Activated T-helper 1 cell treated with anti-CD3 and anti-CD28 coated beads, Interleukin-2, amount 50 U/mL, for 16 hours (primary cell): ENCODE measurements around the gene RNGTT.
"Not testable (repeated sequence)": the region's sequence is repeated elsewhere in the genome, so short reads cannot be mapped to it uniquely, and the experiment has no call there.

ENCODE experiments used
- DNase-seq, 2 donors: peaks; one replicate each; pipeline ENCODE4 v3.0.0-alpha.2; 2020; ENCODE audit warnings: low read depth in 1 of 2, low spot score in 1 of 2

The RNGTT gene

GRCh38 chr6:88972504-88973423, 9.3 kb upstream of the RNGTT start:
- no peak for DNase-seq

DNA sequence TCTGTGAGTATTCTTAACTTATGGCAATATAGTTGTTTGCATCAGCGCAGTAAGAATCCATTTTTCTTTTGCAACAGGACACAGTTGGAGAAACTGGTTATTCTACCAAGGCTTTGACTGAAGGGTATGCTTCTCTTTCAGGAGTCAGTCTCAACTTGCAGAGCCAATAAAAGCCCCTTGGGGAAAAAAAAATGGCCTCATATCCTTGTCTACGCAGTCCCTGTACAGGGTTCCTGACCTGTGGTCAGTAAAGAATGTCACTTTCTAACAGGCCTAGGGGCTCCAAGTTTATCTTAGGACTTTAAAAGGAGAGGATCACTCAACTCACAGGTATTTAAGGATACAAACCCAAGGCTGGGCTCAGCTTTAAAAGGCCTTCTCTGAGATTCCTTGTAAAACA, 6.9 kb upstream of the RNGTT start:
- no peak for DNase-seq

- DNase-seq: not testable (repeated sequence)
These were observed 5.8 kb upstream of the RNGTT start for GRCh38 chr6:88969255-88969654.

GRCh38 chr6:88967891-88968290, 4.5 kb upstream of the RNGTT start:
- no peak for DNase-seq

DNA sequence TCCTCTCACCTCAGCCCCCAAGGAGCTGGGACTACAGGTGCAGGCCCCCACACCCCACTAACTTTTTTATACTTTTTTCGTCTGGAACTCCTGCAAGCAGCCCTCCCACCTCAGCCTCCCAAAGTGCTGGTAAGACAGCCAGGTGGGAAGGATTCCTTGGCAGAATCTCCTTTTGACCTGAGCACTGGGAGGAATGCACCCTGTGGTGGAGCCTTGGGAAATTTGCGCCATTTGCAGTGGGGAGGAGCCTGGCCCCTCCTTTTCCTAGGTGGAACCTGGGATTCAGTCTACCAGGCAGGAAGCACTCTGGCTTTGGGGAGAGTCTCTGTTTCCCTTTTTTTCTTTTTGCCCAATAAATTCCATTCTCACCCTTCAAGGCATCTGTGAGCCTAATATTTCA, 2.3 kb upstream of the RNGTT start:
- no peak for DNase-seq

- DNase-seq: no peak
These were observed 1.1 kb upstream of the RNGTT start for GRCh38 chr6:88964509-88964908.

- no peak for DNase-seq
These were observed 4.6 kb downstream of the RNGTT start for GRCh38 chr6:88958842-88959241.

- DNase-seq: no peak
These were observed 9.7 kb downstream of the RNGTT start for GRCh38 chr6:88953550-88954386.

DNA sequence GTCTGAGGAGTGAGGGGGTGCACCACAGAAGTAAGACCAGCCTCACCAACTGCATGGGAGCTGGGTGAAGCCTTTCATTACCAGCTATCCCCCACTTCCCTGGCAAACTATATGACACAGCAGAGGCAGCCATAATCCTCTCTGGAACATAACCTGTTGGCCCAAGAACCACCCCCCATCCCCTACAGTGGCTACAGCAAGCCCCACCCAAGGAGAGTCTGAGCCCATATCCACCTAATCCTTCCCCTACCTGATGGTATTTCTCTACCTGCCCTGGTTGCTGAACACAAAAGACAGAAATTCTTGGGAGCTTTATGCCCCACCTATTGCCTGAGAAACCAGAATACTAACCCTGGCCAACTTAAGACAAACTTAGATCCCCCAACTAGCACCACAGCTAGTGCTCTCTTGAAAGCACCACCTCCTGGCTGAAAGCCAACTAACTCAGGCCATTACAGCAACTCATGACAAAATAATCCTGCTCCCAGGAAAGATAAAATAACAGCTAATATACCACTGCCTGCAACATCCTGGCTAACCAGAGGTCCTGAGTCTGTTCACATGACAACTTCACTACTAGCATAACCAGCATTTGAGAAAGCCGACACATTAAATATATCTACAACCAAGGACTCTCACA, 11.2 kb downstream of the RNGTT start:
- no peak for DNase-seq

DNA sequence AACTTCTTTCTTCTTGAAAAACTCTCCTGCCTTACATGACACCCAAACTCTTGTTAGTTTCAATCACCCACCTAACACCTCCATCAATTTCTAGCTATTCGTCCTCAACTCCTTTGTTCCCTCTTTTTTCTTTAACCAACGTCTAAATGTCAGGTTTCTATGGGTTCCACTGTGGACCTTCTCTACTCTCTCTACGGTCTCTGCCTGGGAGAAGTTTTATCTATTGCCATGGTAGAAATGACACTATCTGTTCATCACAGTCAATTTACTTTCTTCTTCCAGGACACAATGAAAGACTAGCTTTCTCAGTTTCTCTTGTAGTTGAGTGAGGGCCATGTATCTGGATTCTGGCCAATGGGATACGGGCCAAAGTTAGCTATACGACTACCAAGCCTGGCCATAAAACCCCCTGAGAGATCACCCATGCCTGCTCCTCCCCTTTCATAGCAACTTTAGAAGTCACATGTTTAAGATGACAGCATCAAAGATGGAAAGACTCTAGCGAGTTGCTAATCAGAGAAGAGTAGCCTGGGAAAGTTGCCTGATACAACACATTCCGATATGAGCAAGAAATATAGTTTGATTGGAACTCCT, 17.9 kb downstream of the RNGTT start:
- DNase-seq: no peak

DNA sequence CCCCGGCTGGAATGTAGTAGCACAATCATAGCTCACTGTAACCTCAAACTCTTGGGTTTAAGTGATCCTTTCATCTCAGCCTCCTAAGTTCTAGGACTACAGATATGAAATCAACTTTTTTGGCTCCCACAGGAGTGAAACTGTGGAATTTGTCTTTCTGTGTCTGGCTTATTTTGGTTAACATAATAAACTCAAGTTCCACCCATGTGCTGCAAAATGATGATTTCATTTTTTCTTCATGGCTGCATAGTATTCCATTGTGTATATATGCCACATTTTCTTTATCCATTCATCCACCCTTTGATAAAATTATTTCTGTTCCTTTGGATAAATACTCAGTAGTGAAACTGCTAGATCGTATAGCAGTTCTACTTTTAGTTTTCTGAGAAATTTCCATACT, 29.9 kb downstream of the RNGTT start:
- no peak for DNase-seq

DNA sequence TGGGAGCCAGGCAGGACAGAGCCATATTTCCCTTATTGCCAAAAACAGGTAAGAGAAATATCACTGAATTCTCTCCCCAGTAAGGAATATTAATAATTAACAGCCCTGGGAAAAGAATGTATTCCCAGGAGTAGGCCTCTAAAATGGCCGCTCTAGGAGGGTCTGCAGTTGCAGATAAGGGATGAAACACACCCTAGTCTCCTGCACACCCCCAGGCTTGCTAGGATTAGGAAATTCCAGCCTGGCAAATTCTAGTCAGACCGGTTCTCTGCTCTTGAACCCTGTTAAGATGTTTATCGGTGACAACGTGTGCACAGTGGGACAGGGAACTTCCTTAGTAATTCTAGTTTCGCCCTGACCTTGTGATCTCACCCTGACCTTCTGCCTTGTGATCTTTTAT, 31.4 kb downstream of the RNGTT start:
- not testable (repeated sequence) for DNase-seq

DNA sequence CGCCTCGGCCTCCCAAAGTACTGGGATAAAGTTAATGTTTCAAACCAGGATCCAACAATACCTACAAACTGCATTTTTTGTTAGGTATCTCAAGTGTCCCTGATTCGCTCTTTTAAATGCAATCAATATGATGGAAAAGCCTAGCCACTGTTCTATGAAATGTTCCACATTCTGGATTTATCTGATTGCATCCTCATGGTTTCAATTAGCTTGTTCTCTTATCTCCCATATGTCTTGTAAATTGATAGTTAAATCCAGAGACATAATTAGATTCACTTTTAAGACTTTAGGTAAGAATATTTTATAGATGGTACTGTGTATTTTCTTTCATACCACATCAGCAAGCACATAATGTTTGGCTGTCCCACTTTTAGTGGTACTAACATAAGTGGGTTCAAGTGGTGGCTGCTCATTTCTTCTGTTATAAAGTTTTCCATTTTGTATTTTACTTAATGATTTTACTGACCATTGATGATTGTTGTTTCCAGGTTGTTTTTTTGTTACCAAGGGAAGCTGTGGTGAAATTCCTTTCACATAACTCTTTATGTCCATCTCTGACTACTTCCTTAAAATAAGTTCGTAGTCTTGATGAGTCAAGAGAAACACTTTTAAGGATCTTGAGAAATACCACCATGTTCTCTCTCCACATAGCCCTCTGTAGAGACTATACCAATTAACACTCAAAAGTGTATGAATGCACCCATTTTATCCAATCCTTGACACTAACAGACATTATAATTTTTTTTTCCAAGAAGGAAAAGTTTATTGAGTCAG, 40.5 kb downstream of the RNGTT start:
- DNase-seq: no peak

GRCh38 chr6:88921734-88922133, 41.7 kb downstream of the RNGTT start:
- DNase-seq: no peak

DNA sequence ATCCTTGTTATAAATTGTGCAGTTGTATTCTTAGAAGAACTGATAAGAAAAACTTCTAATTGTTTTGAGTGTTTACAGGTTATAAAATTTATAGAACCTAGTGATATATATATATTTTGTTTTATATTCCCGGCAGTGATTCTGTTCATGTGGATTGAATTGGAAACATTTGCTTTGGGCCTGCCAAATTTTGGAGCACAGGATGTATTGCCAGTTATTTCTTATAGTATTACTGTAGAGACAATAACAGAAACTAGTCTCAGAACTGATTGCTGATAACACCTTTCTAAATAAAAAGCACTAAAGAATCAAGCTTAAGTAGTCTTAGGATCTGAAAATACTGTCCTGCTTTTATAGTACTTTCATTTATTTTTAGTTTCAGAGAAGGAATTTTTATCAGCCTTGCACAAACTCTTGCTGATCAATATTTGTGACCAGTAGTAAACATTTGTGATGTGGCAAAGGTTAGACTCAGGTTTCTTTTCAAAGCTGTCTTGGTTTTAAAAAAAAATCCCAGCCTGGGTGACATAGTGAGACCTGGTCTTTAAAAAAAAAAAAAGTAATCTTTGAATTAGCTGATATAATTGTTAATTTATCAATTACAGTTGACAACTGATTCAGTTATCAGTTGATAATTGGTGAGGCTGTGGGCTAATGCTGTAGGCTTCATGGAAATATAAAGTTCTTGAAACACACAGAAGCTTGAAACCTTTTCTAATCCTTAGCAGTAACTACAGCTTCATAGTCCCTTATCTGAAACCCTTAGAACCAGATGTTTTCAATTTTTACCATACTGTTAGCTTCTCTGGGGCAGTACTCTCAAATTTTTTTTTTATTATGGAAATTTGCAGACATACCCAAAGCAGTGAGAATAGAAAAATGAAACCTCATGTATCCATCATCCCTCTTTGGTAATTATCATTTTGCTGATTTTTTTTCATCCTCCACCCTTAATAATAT, 42.4 kb downstream of the RNGTT start:
- no peak for DNase-seq

DNA sequence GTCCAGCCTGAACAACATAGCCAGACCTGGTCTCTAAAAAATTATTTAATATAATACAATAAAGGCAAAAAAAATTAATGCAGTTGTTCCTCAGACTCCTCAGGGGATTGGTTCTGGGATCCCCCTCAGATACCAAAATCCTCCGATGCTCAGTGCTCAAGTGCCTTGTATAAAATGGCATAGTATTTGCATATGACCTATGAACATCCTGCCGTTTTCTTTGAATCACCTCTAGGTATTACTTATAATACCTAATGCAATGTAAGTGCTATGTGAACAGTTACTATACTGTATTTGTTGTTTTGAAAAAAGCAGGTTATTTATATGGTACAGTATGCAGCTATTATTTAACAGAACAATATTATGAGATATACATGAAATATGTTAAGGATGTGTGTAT, 43.3 kb downstream of the RNGTT start:
- DNase-seq: no peak

DNA sequence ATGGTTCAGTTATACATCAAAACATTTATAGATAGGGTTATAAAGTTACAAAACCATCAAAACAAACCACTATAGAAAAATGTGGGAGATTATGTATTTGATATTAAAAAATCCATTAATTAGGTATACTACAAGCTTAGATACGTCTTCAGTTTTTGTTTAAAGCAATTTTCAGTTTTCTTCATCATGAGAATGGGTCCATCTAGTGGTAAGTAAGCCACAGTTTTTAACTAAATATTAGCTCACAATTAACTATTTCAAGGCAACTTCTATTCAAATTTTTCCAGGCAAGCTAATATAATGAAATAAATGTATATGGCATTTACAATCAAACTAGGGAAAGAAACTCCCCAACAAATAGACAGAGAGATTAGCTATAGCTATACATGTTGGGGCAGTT, 44.4 kb downstream of the RNGTT start:
- no peak for DNase-seq

DNA sequence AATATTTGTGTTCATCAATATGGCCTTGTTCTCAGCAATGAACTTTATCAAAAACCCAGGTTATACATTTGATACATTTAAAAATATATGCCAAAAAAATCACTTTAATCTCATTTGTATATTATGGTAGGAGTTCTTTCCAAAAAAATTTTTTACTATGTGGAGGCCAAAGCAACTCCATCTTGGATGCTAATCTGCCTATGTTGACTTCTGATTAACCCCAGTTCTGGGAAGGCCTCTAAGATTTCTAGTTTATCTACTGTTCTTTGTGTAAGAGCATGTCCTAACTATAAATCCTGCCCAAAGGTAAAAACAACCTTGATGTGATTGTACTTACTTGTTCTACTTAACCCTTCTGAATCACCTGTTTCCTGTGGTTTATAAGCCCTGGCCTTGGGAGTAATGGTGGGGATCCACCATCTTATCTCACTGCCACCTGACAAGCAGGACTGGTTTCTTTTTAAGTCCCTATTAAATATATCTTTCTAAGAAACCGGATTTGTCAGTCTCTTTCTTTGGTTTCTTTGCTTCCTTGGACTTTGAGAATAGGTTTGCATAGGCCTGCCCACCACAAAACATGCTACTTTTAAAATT, 46.7 kb downstream of the RNGTT start:
- no peak for DNase-seq
